ENCODE results near the gene NPY. TPM values are rescaled to one million over a fixed set of nuclear protein-coding genes. Genes with fewer than 3 reads are reported as not detected.

NPY gene
- total RNA-seq: not detected
- under 1 TPM in 1 of 2 donors, not detected in 1; 0.24 TPM for polyA plus RNA-seq
- long read RNA-seq, donor 1: 0 reads
- long read RNA-seq, donor 2: 0 reads
- long read RNA-seq, donor 3: 0 reads

DNA sequence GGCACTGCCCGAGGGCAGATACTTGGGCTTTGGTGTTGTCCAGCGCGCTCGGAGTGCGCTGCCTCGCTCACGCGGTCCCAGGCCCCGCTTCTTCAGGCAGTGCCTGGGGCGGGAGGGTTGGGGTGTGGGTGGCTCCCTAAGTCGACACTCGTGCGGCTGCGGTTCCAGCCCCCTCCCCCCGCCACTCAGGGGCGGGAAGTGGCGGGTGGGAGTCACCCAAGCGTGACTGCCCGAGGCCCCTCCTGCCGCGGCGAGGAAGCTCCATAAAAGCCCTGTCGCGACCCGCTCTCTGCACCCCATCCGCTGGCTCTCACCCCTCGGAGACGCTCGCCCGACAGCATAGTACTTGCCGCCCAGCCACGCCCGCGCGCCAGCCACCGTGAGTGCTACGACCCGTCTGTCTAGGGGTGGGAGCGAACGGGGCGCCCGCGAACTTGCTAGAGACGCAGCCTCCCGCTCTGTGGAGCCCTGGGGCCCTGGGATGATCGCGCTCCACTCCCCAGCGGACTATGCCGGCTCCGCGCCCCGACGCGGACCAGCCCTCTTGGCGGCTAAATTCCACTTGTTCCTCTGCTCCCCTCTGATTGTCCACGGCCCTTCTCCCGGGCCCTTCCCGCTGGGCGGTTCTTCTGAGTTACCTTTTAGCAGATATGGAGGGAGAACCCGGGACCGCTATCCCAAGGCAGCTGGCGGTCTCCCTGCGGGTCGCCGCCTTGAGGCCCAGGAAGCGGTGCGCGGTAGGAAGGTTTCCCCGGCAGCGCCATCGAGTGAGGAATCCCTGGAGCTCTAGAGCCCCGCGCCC lies at the start of gene NPY:
NPY (plus strand) TSS at position 294 of the 802 bp plus-strand sequence. CDS start 1,051 bp downstream, outside the sequence.
- Histone ChIP-seq H3K9me3 (no peaks in the 10 kb centered on the region), H3K4me3 (peak within 1 kb of the TSS in 1 of 12 donors; percentile 7), H3K27ac (no peak within 1 kb of the TSS), H3K27me3 (peaks cover 15 to 88% (median 36%) of the 10 kb centered on the region in 9 donors), H3K36me3 (no peaks in the 10 kb centered on the region), H3K4me1 (peaks cover 0 to 17% (median 0%) of the 10 kb centered on the region in 12 donors)
- DNase-seq (no peak), ATAC-seq (no peak)
- WGBS, 4 donors: 1 to 2% (median 2%) methylated on average over 26 to 73 of the region's 73 CpGs
- TF ChIP-seq POLR2A (IDR thresholded peaks at IDR 0.05): no peak
- TF ChIP-seq, protein P1, sequence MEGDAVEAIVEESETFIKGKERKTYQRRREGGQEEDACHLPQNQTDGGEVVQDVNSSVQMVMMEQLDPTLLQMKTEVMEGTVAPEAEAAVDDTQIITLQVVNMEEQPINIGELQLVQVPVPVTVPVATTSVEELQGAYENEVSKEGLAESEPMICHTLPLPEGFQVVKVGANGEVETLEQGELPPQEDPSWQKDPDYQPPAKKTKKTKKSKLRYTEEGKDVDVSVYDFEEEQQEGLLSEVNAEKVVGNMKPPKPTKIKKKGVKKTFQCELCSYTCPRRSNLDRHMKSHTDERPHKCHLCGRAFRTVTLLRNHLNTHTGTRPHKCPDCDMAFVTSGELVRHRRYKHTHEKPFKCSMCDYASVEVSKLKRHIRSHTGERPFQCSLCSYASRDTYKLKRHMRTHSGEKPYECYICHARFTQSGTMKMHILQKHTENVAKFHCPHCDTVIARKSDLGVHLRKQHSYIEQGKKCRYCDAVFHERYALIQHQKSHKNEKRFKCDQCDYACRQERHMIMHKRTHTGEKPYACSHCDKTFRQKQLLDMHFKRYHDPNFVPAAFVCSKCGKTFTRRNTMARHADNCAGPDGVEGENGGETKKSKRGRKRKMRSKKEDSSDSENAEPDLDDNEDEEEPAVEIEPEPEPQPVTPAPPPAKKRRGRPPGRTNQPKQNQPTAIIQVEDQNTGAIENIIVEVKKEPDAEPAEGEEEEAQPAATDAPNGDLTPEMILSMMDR (IDR thresholded peaks at IDR 0.05): no peak
- intact Hi-C loops (cut with DNase I): no loop called here

DNA sequence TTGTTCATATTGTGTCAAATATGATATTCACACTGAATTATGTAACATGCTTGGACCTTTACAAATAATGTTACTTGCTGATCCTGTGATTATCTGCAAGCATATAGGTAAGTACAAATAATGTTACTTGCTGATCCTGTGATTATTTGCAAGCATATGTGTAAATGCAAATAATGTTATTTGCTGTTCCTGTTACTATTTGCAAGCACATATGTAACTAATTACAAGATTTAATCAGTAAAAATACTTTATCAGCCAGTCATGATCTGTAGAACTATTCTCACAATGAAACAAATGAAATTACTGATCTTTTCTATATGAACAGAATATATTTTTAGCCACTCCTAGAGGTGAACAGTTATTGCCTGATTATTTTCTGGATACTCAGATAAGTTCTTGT lies 44.7 kb upstream of the NPY start:
- DNase-seq (no peak), ATAC-seq (no peak)
- no peaks in the 10 kb centered on the region for H3K27me3 ChIP-seq
- no peak for TF ChIP-seq POLR2A (IDR thresholded peaks at IDR 0.05)
- TF ChIP-seq, protein P1 (IDR thresholded peaks at IDR 0.05): no peak
- no peaks in the 10 kb centered on the region for H3K9me3 ChIP-seq
- no peaks in the 10 kb centered on the region for H3K4me1 ChIP-seq
- H3K4me3 ChIP-seq: no peak overlapping the region
- intact Hi-C loops (cut with DNase I): no loop called here
- H3K27ac ChIP-seq: no peak overlapping the region
- H3K36me3 ChIP-seq: no peaks in the 10 kb centered on the region

DNA sequence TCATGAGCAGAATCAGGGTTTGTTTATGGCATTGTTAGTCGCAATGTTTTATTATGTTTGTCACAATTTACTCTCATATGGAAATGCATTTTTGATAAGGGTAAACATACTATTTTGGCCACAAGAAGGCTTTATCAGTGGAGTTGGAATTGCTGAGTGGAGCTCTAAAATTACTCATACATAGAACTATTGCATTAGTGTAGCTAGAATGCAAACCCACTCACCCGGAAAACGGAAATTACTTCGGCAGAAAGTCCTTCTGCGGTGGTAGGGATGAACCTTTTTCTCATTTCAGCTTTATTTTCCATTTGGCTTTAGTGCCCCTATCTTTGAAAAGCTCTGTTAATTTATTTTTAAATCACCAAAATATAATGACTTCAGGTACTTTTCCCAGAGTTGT lies 42.8 kb upstream of the NPY start:
- H3K27ac ChIP-seq: no peak overlapping the region
- no peak for TF ChIP-seq POLR2A (IDR thresholded peaks at IDR 0.05)
- TF ChIP-seq, protein P1 (IDR thresholded peaks at IDR 0.05): no peak
- ATAC-seq (no peak), DNase-seq (no peak)
- no peaks in the 10 kb centered on the region for H3K9me3 ChIP-seq
- H3K36me3 ChIP-seq: no peaks in the 10 kb centered on the region
- intact Hi-C loops (cut with DNase I): no loop called here
- H3K4me3 ChIP-seq: no peak overlapping the region
- 88 to 95% (median 90%) methylated on average over 5 of the region's 5 CpGs for WGBS, 4 donors
- no peaks in the 10 kb centered on the region for H3K27me3 ChIP-seq
- H3K4me1 ChIP-seq: no peaks in the 10 kb centered on the region

DNA sequence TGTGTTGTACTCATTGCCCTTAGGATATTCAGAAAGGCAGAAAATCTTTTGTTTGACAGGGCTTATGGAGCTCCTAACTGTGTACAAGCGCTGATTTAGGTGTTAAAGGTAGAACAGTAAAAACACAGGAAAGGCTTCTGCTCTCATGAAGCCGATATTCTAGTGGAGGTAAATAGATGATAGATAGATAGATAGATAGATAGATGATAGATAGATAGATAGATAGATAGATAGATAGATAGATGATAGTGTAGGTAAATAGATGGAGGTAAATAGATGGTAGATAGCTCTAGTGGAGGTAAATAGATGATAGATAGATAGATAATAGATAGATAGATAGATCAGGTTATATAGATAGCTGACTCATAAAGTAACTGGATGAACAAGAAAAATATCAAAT lies 39.4 kb upstream of the NPY start:
- Histone ChIP-seq H3K9me3 (no peaks in the 10 kb centered on the region), H3K4me3 (no peak overlapping the region), H3K27me3 (no peaks in the 10 kb centered on the region), H3K4me1 (no peaks in the 10 kb centered on the region), H3K27ac (no peak overlapping the region), H3K36me3 (no peaks in the 10 kb centered on the region)
- 59 to 96% (median 79%) methylated on average over 2 of the region's 2 CpGs for WGBS, 4 donors
- intact Hi-C loops (cut with DNase I): no loop called here
- TF ChIP-seq, protein P1 (IDR thresholded peaks at IDR 0.05): no peak
- no peak for TF ChIP-seq POLR2A (IDR thresholded peaks at IDR 0.05)
- no peak for DNase-seq
- no peak for ATAC-seq

All from heart left ventricle (tissue), 16 donors.